ENCODE measurements around the gene CLEC16A. TPM values are rescaled to one million over a fixed set of nuclear protein-coding genes. Genes with fewer than 3 reads are reported as not detected.

Gene CLEC16A
- total and polyA plus RNA-seq, 9 of the 15 experiments (the other 6 are each of a cell fraction or from before 2014, with no cell fraction given): 1.00 to 22.3 (median 10.0) TPM

DNA sequence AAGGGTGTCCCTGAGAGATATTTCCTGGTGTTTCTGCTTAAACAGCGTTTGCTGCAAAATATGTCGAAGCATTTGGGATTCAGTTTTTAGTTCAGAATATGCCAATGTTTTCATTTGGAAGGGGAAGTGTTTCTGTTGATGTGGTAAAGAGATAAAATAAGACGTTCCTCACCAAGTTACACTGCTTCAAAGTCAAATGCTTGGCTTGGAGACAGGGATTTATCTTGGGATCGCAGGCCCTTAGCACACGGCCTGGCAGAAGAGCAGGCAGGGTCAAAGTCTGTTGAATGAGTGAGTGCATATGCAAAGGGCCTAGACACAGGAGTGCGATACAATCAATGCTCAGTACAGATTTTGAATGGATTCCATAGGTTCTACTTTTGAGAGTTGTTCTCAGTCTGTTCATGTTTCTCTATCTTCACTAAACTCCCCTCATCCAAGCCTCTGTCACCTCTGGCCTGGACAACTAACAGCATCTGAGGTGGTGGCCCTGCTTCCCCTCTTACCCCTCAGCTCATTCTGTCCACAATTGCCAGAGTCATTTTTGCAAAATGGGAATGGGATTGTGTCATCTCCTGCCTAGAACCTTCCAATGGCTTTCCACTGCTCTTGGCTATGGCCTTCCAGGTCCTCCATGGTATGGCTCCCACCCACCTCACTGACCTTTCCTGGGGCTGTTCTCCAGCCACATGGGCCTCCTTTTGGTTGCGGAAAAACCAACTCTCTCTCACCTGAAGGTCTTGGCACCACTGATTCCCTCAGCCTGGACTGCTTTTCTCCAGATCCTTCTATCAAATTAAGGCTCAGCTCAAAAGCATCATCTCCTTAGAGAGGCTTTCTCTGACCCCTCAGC is 5.3 kb upstream of the CLEC16A start:
- intact Hi-C loops (cut with micrococcal nuclease): no loop called here
- FAIRE-seq (peak; percentile 44), DNase-seq (ENCODE audit: extremely low read depth in 1 of 4, low spot score in 3 of 4) (peak in 1 of 4 experiments; percentile 49), ATAC-seq (no peak)
- peaks cover 62% of the 10 kb centered on the region for H3K79me2 ChIP-seq (ENCODE audit: control insufficient read depth, insufficient read depth, low read length)
- ChIA-PET CTCF (ENCODE audit: low intra/inter-chr PET ratio) (interaction anchor here (0.5 kb wide), 1 partner anchor 425 kb away, joined by 3 read pairs; no protein-coding TSS in a partner anchor), POLR2A (no interaction called here)
- no peak overlapping the region for H3K4me3 ChIP-seq
- BruUV-seq (replicated peaks): no TSS peak
- H3K9me1 ChIP-seq (ENCODE audit: control insufficient read depth, insufficient read depth, low read length): peaks cover 16% of the 10 kb centered on the region
- H3K27me3 ChIP-seq (ENCODE audit: control insufficient read depth in 2 of 2, insufficient read depth in 2 of 2, low read length in 2 of 2): no peaks in the 10 kb centered on the region
- peak overlapping the region in 1 of 2 experiments; percentile 89; a peak in 1 of 4 replicates for H3K9ac ChIP-seq (ENCODE audit: insufficient read depth in 1 of 2, low read depth in 2 of 2, low read length in 2 of 2)
- no peak overlapping the region for H2AFZ ChIP-seq (ENCODE audit: low read depth, low read length)
- H3K36me3 ChIP-seq (ENCODE audit: control insufficient read depth, insufficient read depth, low read length): peaks cover 39% of the 10 kb centered on the region; the same call in 2 of the 3 replicates
- peaks cover 28 to 52% of the 10 kb centered on the region in 2 experiments for H3K4me1 ChIP-seq (replicated peaks in 1 of 2; ENCODE audit: control insufficient read depth in 2 of 2, insufficient read depth in 2 of 2, low read length in 2 of 2)
- 27% methylated on average over 7 of the region's 7 CpGs for WGBS (ENCODE audit: insufficient coverage, low coverage, missing lambda C conversion rate)
- peak overlapping the region; percentile 87 for H3K4me2 ChIP-seq (ENCODE audit: insufficient read depth, low read length)
- no peak overlapping the region for H3K27ac ChIP-seq (ENCODE audit: extremely low read depth, low read depth, low read length)
- peaks cover 54% of the 10 kb centered on the region for H4K20me1 ChIP-seq (replicated peaks; ENCODE audit: control insufficient read depth, insufficient read depth, low read length)
- H3K9me3 ChIP-seq (replicated peaks; ENCODE audit: control insufficient read depth, insufficient read depth, low read depth, low read length): no peaks in the 10 kb centered on the region
- in situ Hi-C loops (cut with MboI): loop anchor here (10.0 kb wide), 1 partner anchor 684 kb away; no protein-coding TSS in a partner anchor
- TF ChIP-seq ZNF76 (CRISPR knock-in tag; IDR thresholded peaks at IDR 0.05; ENCODE audit: borderline replicate concordance) (no peak), FOS (IDR thresholded peaks at IDR 0.05; ENCODE audit: extremely low read depth, insufficient read length) (no peak), ZNF239 (CRISPR knock-in tag; IDR thresholded peaks at IDR 0.05) (no peak), NR2C1 (IDR thresholded peaks at IDR 0.05) (no peak), NR2C1 (tag; IDR thresholded peaks at IDR 0.05) (0 out of 2 replicates have a peak, but pooled peaks have one; percentile 26), NFIX (CRISPR knock-in tag; IDR thresholded peaks at IDR 0.05; ENCODE audit: low read depth) (no peak), RBFOX2 (IDR thresholded peaks at IDR 0.05; ENCODE audit: low read depth, low read length) (no peak), ZNF274 (IDR thresholded peaks at IDR 0.05; ENCODE audit: borderline replicate concordance, low read depth, low read length) (no peak), SMARCE1 (IDR thresholded peaks at IDR 0.05) (peak; percentile 70; the same call in 1 of the 2 replicates), ZBTB7A (IDR thresholded peaks at IDR 0.05; ENCODE audit: borderline replicate concordance, control insufficient read depth, low read depth, low read length) (no peak), SPI1 (IDR thresholded peaks at IDR 0.05; ENCODE audit: borderline replicate concordance, low read depth, low read length) (peak; percentile 55; the same call in 1 of the 2 replicates), EP300 (IDR thresholded peaks at IDR 0.05; ENCODE audit: low read length) (peak; percentile 12; the same call in 1 of the 2 replicates), MNT (conservative IDR thresholded peaks at IDR 0.05) (0 out of 4 replicates have a peak, but pooled peaks of 1 of the 2 experiments have one; percentile 31), TAF7 (tag; IDR thresholded peaks at IDR 0.05) (no peak), NR0B1 (IDR thresholded peaks at IDR 0.05; ENCODE audit: partially characterized antibody) (no peak), HDAC2 (IDR thresholded peaks at IDR 0.05) (0 out of 2 replicates have a peak, but pooled peaks have one; percentile 26), CXXC5 (CRISPR knock-in tag; IDR thresholded peaks at IDR 0.05) (peak; percentile 73)
- TF ChIP-seq, protein P1, sequence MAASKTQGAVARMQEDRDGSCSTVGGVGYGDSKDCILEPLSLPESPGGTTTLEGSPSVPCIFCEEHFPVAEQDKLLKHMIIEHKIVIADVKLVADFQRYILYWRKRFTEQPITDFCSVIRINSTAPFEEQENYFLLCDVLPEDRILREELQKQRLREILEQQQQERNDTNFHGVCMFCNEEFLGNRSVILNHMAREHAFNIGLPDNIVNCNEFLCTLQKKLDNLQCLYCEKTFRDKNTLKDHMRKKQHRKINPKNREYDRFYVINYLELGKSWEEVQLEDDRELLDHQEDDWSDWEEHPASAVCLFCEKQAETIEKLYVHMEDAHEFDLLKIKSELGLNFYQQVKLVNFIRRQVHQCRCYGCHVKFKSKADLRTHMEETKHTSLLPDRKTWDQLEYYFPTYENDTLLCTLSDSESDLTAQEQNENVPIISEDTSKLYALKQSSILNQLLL (CRISPR knock-in tag; IDR thresholded peaks at IDR 0.05; ENCODE audit: borderline replicate concordance): no peak

Measured in K562 (cell line).